Smooth muscle cell (in vitro differentiated cells): ENCODE data around the gene CXCL12. TPM values are rescaled to one million over a fixed set of nuclear protein-coding genes. Genes with fewer than 3 reads are reported as not detected.
A peak's percentile ranks its signal among the peaks of the same experiment; 100 is the strongest.

Experiments
- DNase-seq: peaks from one replicate; lab custom pipeline; 2025; ENCODE audit not compliant: unreplicated experiment; lab: John Stamatoyannopoulos, UW
- H2AFZ ChIP-seq: fragments of 200-600 bp; sonication (generic); 2 replicates; pipeline ENCODE4 v1.6.0; 2016; ENCODE audit warnings: antibody characterized with exemption, low read depth, mild to moderate bottlenecking
- H3F3A ChIP-seq: fragments of 200-600 bp; sonication (generic); 2 replicates; pipeline ENCODE4 v1.6.0; 2017; ENCODE audit warnings: antibody characterized with exemption, low read depth
- H3K27ac ChIP-seq: fragments of 200-600 bp; sonication (generic); 2 replicates; pipeline ENCODE4 v1.5.1; 2016; ENCODE audit warnings: low read depth, mild to moderate bottlenecking
- H3K27me3 ChIP-seq: fragments of 200-600 bp; sonication (generic); 2 replicates; pipeline ENCODE4 v1.6.1; 2016; ENCODE audit warnings: low read depth, mild to moderate bottlenecking
- H3K36me3 ChIP-seq: fragments of 200-600 bp; sonication (generic); 2 replicates; pipeline ENCODE4 v1.5.1; 2016; ENCODE audit warnings: low read depth
- H3K4me1 ChIP-seq: fragments of 200-600 bp; sonication (generic); 2 replicates; pipeline ENCODE4 v1.5.1; 2016; ENCODE audit warnings: low read depth
- H3K4me2 ChIP-seq: fragments of 200-600 bp; sonication (generic); 2 replicates; pipeline ENCODE4 v1.6.0; 2016; ENCODE audit warnings: mild to moderate bottlenecking
- H3K4me3 ChIP-seq: fragments of 200-600 bp; sonication (generic); 2 replicates; pipeline ENCODE4 v1.5.1; 2016; ENCODE audit warnings: mild to moderate bottlenecking
- H3K79me2 ChIP-seq: fragments of 200-600 bp; sonication (generic); 2 replicates; pipeline ENCODE4 v1.6.0; 2016; ENCODE audit warnings: low read depth, mild to moderate bottlenecking
- H3K9ac ChIP-seq: fragments of 200-600 bp; sonication (generic); 2 replicates; pipeline ENCODE4 v1.6.0; 2016; ENCODE audit warnings: low read depth
- H3K9me3 ChIP-seq: fragments of 200-600 bp; sonication (generic); replicated peaks from 2 replicates; pipeline ENCODE4 v1.5.1; 2016; ENCODE audit warnings: low read depth
- H4K20me1 ChIP-seq: fragments of 200-600 bp; sonication (generic); 2 replicates; pipeline ENCODE4 v1.6.0; 2016; ENCODE audit warnings: low read depth
- CTCF ChIP-seq: fragments of 200-600 bp; sonication (generic); IDR thresholded peaks from 2 replicates; pipeline ENCODE4 v1.5.1; 2017; ENCODE audit warnings: borderline replicate concordance, mild to moderate bottlenecking, antibody characterized with exemption; ENCODE audit not compliant: insufficient read depth, poor library complexity, severe bottlenecking
- WGBS: methylation state at CpG from one replicate; pipeline ENCODE4 v1.1.7; 2016; ENCODE audit warnings: low lambda C conversion rate; 5-methylcytosine and 5-hydroxymethylcytosine counted together
- polyA plus RNA-seq: library from polyadenylated mRNA; unstranded; fragments of >200 nt; fragmentation: Nextera tagmentation; extraction: Ambion mirVana; gene quantifications from 2 replicates; pipeline ENCODE4 v1.2.1, GENCODE V29; 2016
- total RNA-seq: library from RNA; depleted of rRNA; stranded (reverse); fragments of >200 nt; gene quantifications from 2 replicates; pipeline ENCODE4 v1.2.3, GENCODE V29; 2014

CXCL12 gene
- total and polyA plus RNA-seq, 2 experiments from 2014 or later: 10.9 to 52.0 TPM

DNA sequence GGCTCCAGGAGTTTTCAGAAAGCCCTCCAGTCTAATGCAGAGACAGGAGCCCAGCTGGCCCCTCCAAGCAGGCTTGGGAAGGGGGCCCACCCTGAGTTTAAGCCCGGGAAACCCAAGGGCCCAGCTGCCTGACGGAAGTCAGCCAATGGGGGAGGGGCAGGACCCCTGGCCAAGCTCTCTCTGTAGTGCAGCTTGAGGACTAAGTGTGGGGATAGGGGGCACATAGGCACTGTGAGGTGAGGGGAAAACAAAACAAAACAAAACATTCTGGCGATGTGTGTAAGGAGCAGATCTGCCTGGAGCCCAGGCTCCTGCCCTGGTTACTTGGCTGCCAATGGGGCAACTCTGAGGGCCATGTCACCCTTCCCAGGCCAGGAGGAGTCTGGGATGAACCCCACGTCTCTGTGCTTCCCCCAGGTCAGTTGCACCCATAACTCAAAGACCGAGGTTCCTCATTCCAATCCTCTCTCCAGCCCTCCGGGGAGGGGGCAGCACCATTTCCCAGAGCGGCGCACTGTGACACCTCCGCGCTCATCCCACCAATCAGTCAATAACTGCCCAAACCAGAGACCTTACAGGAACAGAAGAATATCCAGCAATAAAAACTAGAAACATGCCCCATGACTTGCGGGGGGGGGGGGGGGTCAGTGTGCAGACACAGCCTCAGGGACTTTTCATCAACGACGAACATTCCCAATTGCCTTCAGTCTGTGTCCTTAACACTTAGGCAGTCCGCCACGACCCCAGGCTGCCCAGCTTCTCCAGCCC, 1.7 kb downstream of the CXCL12 start:
- Histone ChIP-seq H3K79me2 (peaks cover 3% of the 10 kb centered on the region), H3K4me3 (peak overlapping the region; percentile 53), H3K9ac (no peak overlapping the region)

DNA sequence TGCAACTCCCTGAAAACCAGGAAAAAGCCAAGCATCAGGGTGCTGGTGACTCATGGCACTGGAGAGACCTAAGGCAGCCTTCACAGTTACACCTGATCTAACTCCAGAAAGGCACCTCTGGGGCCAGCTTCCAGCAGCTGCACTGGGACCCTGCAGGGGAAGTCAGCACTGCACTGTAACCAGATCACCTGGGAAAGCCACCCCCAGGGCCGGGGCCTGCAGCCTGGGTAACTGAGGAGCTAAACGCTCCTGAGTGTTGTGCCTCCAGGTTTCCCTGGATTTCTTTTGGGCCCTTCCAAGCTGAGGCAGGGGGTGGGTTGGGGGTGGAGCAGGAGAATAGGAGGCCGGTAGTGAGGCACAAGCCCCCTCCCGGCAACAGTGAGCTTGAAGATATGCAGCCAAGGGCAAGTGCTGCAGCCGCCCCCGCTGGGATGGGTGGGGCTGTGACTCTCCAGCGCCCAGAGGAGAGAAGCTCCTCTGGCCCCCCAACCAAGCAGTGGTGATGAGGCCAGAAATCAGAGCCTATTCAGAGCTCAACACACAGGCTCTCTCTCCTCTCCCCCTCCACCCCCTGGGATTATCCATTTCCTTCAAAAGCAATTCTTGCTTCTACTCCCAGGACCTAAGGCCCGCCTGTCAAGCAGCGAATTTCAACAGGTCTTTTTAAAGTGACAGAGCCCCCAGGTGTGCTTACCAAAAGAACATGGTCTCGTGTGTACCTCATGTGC, 2.6 kb downstream of the CXCL12 start:
- Histone ChIP-seq H3K27me3 (peaks cover 41% of the 10 kb centered on the region), H2AFZ (no peak overlapping the region), H3F3A (no peaks in the 10 kb centered on the region), H3K4me1 (peaks cover 35% of the 10 kb centered on the region), H3K9ac (no peak overlapping the region), H3K4me3 (peak overlapping the region; percentile 53), H3K79me2 (peaks cover 3% of the 10 kb centered on the region), H3K27ac (no peak overlapping the region), H3K4me2 (peak overlapping the region; percentile 96), H3K9me3 (no peaks in the 10 kb centered on the region), H3K36me3 (no peaks in the 10 kb centered on the region), H4K20me1 (peaks cover 14% of the 10 kb centered on the region)
- no peak for DNase-seq
- 33% methylated on average over 9 of the region's 10 CpGs for WGBS
- no peak for TF ChIP-seq CTCF

More for the DNA sequence above, 1.7 kb downstream of the CXCL12 start:
- no peaks in the 10 kb centered on the region for H3K9me3 ChIP-seq
- H3K27ac ChIP-seq: no peak overlapping the region
- no peak for TF ChIP-seq CTCF
- peaks cover 41% of the 10 kb centered on the region for H3K27me3 ChIP-seq
- H2AFZ ChIP-seq: no peak overlapping the region
- H3K36me3 ChIP-seq: no peaks in the 10 kb centered on the region
- H4K20me1 ChIP-seq: peaks cover 14% of the 10 kb centered on the region
- 39% methylated on average over 15 of the region's 15 CpGs for WGBS
- H3K4me2 ChIP-seq: peak overlapping the region; percentile 96
- DNase-seq: no peak
- peaks cover 35% of the 10 kb centered on the region for H3K4me1 ChIP-seq
- no peaks in the 10 kb centered on the region for H3F3A ChIP-seq

GRCh38 chr10:44380829-44381600, 3.9 kb downstream of the CXCL12 start:
- H4K20me1 ChIP-seq: peaks cover 14% of the 10 kb centered on the region
- DNase-seq: no peak
- H3K27me3 ChIP-seq: peaks cover 39% of the 10 kb centered on the region
- H3K9ac ChIP-seq: no peak overlapping the region
- no peaks in the 10 kb centered on the region for H3K9me3 ChIP-seq
- H3K36me3 ChIP-seq: no peaks in the 10 kb centered on the region
- H3K79me2 ChIP-seq: peaks cover 3% of the 10 kb centered on the region
- H3K27ac ChIP-seq: no peak overlapping the region
- H2AFZ ChIP-seq: no peak overlapping the region
- WGBS: 78% methylated on average over 8 of the region's 8 CpGs
- H3K4me1 ChIP-seq: peaks cover 35% of the 10 kb centered on the region
- TF ChIP-seq CTCF: no peak
- H3K4me2 ChIP-seq: no peak overlapping the region
- H3F3A ChIP-seq: no peaks in the 10 kb centered on the region
- H3K4me3 ChIP-seq: no peak overlapping the region
